ENCODE measurements around the gene ASPG.

Gene ASPG

GRCh38 chr14:104054222-104054905 lies 31.1 kb upstream of the ASPG start:
- Histone ChIP-seq H3K27ac (ENCODE audit: low read depth, low read length) (no peak overlapping the region), H3K9ac (ENCODE audit: low read length) (no peak overlapping the region), H3K9me3 (ENCODE audit: insufficient read depth, low read length) (no peaks in the 10 kb centered on the region), H3F3A (ENCODE audit: insufficient read depth) (no peaks in the 10 kb centered on the region), H4K20me1 (ENCODE audit: low read depth, low read length) (no peaks in the 10 kb centered on the region), H3K4me2 (ENCODE audit: low read depth, low read length, poor library complexity, severe bottlenecking) (no peak overlapping the region), H3K36me3 (ENCODE audit: low read length) (no peaks in the 10 kb centered on the region), H3K9me2 (replicated peaks; ENCODE audit: insufficient read depth, low read length) (no peaks in the 10 kb centered on the region), H3K79me2 (ENCODE audit: insufficient read depth, low read length) (no peaks in the 10 kb centered on the region), H3K4me3 (ENCODE audit: insufficient read depth, low read length, poor library complexity, severe bottlenecking) (no peak overlapping the region), H3K27me3 (ENCODE audit: low read length) (peaks cover 3% of the 10 kb centered on the region; the same call in 1 of the 2 replicates), H2AFZ (ENCODE audit: low read depth, low read length, severe bottlenecking) (no peak overlapping the region)
- no peak for TF ChIP-seq EZH2phosphoT487 (conservative IDR thresholded peaks at IDR 0.05; ENCODE audit: low read length)
- TF ChIP-seq, protein P1, sequence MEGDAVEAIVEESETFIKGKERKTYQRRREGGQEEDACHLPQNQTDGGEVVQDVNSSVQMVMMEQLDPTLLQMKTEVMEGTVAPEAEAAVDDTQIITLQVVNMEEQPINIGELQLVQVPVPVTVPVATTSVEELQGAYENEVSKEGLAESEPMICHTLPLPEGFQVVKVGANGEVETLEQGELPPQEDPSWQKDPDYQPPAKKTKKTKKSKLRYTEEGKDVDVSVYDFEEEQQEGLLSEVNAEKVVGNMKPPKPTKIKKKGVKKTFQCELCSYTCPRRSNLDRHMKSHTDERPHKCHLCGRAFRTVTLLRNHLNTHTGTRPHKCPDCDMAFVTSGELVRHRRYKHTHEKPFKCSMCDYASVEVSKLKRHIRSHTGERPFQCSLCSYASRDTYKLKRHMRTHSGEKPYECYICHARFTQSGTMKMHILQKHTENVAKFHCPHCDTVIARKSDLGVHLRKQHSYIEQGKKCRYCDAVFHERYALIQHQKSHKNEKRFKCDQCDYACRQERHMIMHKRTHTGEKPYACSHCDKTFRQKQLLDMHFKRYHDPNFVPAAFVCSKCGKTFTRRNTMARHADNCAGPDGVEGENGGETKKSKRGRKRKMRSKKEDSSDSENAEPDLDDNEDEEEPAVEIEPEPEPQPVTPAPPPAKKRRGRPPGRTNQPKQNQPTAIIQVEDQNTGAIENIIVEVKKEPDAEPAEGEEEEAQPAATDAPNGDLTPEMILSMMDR (IDR thresholded peaks at IDR 0.05; ENCODE audit: insufficient read depth, low read length, poor library complexity, severe bottlenecking) = no peak

DNA sequence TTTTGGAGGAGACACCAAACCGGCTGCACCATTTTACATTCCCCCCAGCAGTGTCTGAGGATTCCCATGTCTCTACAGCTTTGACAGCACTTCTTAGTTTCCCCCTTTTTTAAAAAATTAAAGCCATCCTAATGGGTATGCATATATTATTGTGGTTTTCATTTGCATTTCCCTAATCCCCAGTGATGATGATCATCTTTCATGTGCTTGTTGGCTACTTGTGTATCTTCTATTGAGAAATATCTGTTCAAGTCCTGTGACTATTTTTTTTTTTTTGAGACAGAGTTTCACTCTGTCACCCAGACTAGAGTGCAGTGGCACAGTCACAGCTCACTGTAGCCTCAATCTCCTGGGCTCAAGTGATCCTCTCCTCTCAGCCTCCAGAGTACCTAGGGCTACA lies 23.2 kb upstream of the ASPG start:
- peaks cover 6% of the 10 kb centered on the region; the same call in 1 of the 2 replicates for H3K9me3 ChIP-seq (ENCODE audit: insufficient read depth, low read length)
- H3K36me3 ChIP-seq (ENCODE audit: low read length) = no peaks in the 10 kb centered on the region
- H3K27me3 ChIP-seq (ENCODE audit: low read length) = peaks cover 3% of the 10 kb centered on the region; the same call in 1 of the 2 replicates
- H2AFZ ChIP-seq (ENCODE audit: low read depth, low read length, severe bottlenecking) = no peak overlapping the region
- H3K9ac ChIP-seq (ENCODE audit: low read length) = no peak overlapping the region
- no peak overlapping the region for H3K4me2 ChIP-seq (ENCODE audit: low read depth, low read length, poor library complexity, severe bottlenecking)
- no peak overlapping the region for H3K4me3 ChIP-seq (ENCODE audit: insufficient read depth, low read length, poor library complexity, severe bottlenecking)
- no peak overlapping the region for H3K27ac ChIP-seq (ENCODE audit: low read depth, low read length)
- no peaks in the 10 kb centered on the region for H3K9me2 ChIP-seq (replicated peaks; ENCODE audit: insufficient read depth, low read length)
- no peaks in the 10 kb centered on the region for H4K20me1 ChIP-seq (ENCODE audit: low read depth, low read length)
- TF ChIP-seq, protein P1 (IDR thresholded peaks at IDR 0.05; ENCODE audit: insufficient read depth, low read length, poor library complexity, severe bottlenecking) = no peak
- TF ChIP-seq EZH2phosphoT487 (conservative IDR thresholded peaks at IDR 0.05; ENCODE audit: low read length) = no peak
- no peaks in the 10 kb centered on the region for H3F3A ChIP-seq (ENCODE audit: insufficient read depth)
- no peaks in the 10 kb centered on the region for H3K79me2 ChIP-seq (ENCODE audit: insufficient read depth, low read length)

GRCh38 chr14:104064003-104064402 lies 21.5 kb upstream of the ASPG start:
- no peaks in the 10 kb centered on the region for H4K20me1 ChIP-seq (ENCODE audit: low read depth, low read length)
- no peak overlapping the region for H3K4me3 ChIP-seq (ENCODE audit: insufficient read depth, low read length, poor library complexity, severe bottlenecking)
- no peak overlapping the region for H3K4me2 ChIP-seq (ENCODE audit: low read depth, low read length, poor library complexity, severe bottlenecking)
- no peaks in the 10 kb centered on the region for H3K36me3 ChIP-seq (ENCODE audit: low read length)
- H3K79me2 ChIP-seq (ENCODE audit: insufficient read depth, low read length) = no peaks in the 10 kb centered on the region
- no peaks in the 10 kb centered on the region for H3F3A ChIP-seq (ENCODE audit: insufficient read depth)
- peaks cover 10% of the 10 kb centered on the region; the same call in 1 of the 2 replicates for H3K9me3 ChIP-seq (ENCODE audit: insufficient read depth, low read length)
- no peaks in the 10 kb centered on the region for H3K9me2 ChIP-seq (replicated peaks; ENCODE audit: insufficient read depth, low read length)
- TF ChIP-seq, protein P1 (IDR thresholded peaks at IDR 0.05; ENCODE audit: insufficient read depth, low read length, poor library complexity, severe bottlenecking) = no peak
- TF ChIP-seq EZH2phosphoT487 (conservative IDR thresholded peaks at IDR 0.05; ENCODE audit: low read length) = no peak
- no peaks in the 10 kb centered on the region for H3K27me3 ChIP-seq (ENCODE audit: low read length)
- no peak overlapping the region for H3K27ac ChIP-seq (ENCODE audit: low read depth, low read length)
- H3K9ac ChIP-seq (ENCODE audit: low read length) = no peak overlapping the region
- H2AFZ ChIP-seq (ENCODE audit: low read depth, low read length, severe bottlenecking) = no peak overlapping the region
